Activated CD4-positive, alpha-beta T cell treated with anti-CD3 and anti-CD28 coated beads for 1 hour (primary cell): ENCODE measurements around the gene CXorf38.

Experiments used
- DNase-seq: peaks from one replicate; pipeline ENCODE4 v3.0.0-alpha.2; 2020

Gene CXorf38

GRCh38 chrX:40647307-40648197 is at the start of gene CXorf38:
Gene CXorf38, minus strand, starts transcription at chrX:40647561. Its CDS starts 41 bp downstream, at chrX:40647520.
- DNase-seq: peak; percentile 87

GRCh38 chrX:40694802-40695201 is 47.4 kb upstream of the CXorf38 start:
- DNase-seq: no peak

GRCh38 chrX:40688929-40689328 is 41.6 kb upstream of the CXorf38 start:
- no peak for DNase-seq

- DNase-seq: no peak
Observed at GRCh38 chrX:40687169-40687568, 39.8 kb upstream of the CXorf38 start.

GRCh38 chrX:40685362-40685918 is 38.1 kb upstream of the CXorf38 start:
- DNase-seq: no peak

GRCh38 chrX:40684092-40684491 is 36.7 kb upstream of the CXorf38 start:
- DNase-seq: no peak

GRCh38 chrX:40683245-40683644 is 35.9 kb upstream of the CXorf38 start:
- no peak for DNase-seq

GRCh38 chrX:40671126-40671525 is 23.8 kb upstream of the CXorf38 start:
- no peak for DNase-seq

GRCh38 chrX:40663880-40664630 is 16.7 kb upstream of the CXorf38 start:
- no peak for DNase-seq

GRCh38 chrX:40663078-40663740 is 15.8 kb upstream of the CXorf38 start:
- DNase-seq: no peak

GRCh38 chrX:40661489-40661888 is 14.1 kb upstream of the CXorf38 start:
- DNase-seq: no peak

- no peak for DNase-seq
Observed at GRCh38 chrX:40660381-40660780, 13.0 kb upstream of the CXorf38 start.

- DNase-seq: no peak
Observed at GRCh38 chrX:40653535-40653934, 6.2 kb upstream of the CXorf38 start.

GRCh38 chrX:40652664-40653063 is 5.3 kb upstream of the CXorf38 start:
- no peak for DNase-seq

- peak; percentile 34 for DNase-seq
Observed at GRCh38 chrX:40651620-40652223, 4.4 kb upstream of the CXorf38 start.

GRCh38 chrX:40646489-40647306 is 663 bp downstream of the CXorf38 start:
- no peak for DNase-seq

- peak; percentile 17 for DNase-seq
Observed at GRCh38 chrX:40644821-40645358, 2.5 kb downstream of the CXorf38 start.

- no peak for DNase-seq
Observed at GRCh38 chrX:40644176-40644575, 3.2 kb downstream of the CXorf38 start.

GRCh38 chrX:40637687-40638086 is 9.7 kb downstream of the CXorf38 start:
- DNase-seq: no peak

- DNase-seq: no peak
Observed at GRCh38 chrX:40632199-40632598, 15.2 kb downstream of the CXorf38 start.

GRCh38 chrX:40628506-40628905 is 18.9 kb downstream of the CXorf38 start:
- DNase-seq: no peak
